GM20431 (cell line): ENCODE results near the gene GLRA1.
"Not testable (repeated sequence)": the region's sequence is repeated elsewhere in the genome, so short reads cannot be mapped to it uniquely, and the experiment has no call there.

Source experiments
- in situ Hi-C: fragments of 300-500 bp; cut with MseI, MboI; formaldehyde crosslinking; loops from one replicate; pipeline ENCODE4 v1.15.0; 2020; ENCODE audit warnings: low sequenced_read_pairs; ENCODE audit not compliant: unreplicated experiment

Gene GLRA1

DNA sequence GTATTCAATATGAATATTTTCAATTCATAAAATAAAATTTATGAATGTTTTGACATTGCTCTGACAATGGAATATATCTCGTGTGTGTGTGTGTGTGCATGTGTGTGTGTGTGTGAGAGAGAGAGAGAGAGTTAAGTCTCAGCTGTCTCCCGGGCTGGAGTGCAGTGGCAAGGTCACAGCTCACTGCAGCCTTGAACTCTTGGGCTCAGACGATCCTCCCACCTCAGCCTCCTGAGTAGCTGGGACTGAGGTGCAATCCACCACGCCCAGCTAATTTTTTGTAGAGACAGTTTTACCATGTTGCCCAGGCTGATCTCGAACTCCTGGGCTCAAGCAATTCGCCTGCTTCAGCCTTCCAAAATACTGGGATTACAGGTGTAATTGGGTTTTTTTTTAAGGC lies 136.8 kb downstream of the GLRA1 start:
- in situ Hi-C loops, result no loop called here

GRCh38 chr5:151786468-151786867 lies 138.2 kb downstream of the GLRA1 start:
- in situ Hi-C loops, result no loop called here

GRCh38 chr5:151784141-151784540 lies 140.5 kb downstream of the GLRA1 start:
- in situ Hi-C loops, result no loop called here

DNA sequence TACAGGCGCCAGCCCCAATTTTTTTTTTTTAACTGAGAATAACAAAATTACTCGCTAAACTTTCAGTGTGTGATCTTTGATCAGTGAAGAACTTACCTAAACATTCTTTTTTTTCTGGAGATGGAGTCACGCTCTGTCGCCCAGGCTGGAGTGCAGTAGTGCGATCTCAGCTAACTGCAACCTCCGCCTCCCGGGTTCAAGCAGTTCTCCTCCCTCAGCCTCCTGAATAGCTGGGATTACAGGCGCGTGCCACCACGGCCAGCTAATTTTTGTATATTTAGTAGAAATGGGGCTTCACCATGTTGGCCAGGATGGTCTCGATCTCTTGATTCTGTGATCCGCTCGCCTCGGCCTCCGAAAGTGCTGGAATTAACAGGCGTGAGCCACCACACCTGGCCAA lies 141.0 kb downstream of the GLRA1 start:
- in situ Hi-C loops, result not testable (repeated sequence)

DNA sequence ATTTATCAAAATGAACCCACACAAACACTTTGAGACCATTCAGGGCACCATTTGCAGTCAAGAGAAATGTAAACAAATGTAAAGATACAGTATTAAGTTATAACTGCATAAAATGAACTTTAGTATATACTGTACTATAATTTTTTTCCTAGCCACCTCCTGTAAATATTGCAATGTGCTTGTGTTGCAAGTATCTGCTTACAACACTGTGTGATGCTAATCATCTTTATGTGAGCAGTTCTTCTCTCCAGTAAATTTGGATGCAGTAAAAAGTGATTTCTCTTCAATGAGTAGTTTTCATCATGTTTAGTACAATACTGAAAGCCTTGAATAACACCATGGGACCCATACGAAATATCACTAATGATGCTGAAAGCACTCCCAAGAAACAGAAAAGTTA lies 143.4 kb downstream of the GLRA1 start:
- in situ Hi-C loops, result no loop called here

GRCh38 chr5:151780348-151780747 lies 144.3 kb downstream of the GLRA1 start:
- in situ Hi-C loops, result no loop called here

DNA sequence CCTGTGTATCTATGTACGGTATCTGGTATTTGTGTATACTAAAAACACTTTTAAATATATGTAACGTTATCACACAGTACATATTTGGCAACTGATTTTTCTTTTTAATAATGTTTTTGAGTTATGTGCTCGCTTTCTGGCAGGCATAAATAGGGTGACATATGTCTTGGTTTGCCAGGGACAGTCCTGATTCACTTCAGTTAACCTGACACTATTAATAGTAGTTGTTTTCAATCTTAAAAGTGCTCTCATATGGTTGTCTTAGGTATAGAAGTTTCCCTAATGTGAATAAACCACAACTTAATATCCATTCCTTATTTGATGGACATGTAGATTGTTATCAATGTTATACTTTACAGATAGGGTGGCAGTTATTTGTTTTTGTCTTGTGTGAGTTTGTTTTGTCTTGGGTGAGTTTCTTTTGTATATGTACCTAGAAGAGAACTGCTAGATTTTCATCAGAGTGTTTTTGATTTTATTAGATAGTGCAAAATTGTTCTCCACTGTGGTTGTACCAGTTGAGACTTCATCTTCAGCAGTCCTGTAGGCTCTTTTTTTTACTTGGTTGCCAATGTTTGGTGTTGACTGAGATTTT lies 145.0 kb downstream of the GLRA1 start:
- in situ Hi-C loops, result no loop called here

- in situ Hi-C loops, result no loop called here
These were observed 149.5 kb downstream of the GLRA1 start for GRCh38 chr5:151775025-151775606.

DNA sequence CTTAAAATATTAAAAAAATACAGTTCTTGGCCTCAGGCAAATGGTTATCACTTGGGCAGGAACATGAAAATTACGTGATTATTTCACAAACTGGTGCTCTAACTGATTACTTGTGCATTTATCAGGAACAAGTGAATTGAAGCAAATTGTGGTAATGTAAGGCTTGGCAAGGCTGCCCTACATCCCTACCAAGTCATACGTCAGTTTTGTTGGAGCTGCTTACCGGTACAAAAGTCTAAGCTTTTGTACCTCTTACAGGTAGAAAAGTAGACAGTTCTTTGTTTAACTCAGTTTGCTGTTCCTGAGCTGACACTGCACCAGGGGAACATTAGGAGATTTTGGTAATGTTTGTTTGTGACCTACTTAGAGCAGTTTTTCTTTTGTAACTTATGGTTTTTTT lies 150.7 kb downstream of the GLRA1 start:
- in situ Hi-C loops, result no loop called here

DNA sequence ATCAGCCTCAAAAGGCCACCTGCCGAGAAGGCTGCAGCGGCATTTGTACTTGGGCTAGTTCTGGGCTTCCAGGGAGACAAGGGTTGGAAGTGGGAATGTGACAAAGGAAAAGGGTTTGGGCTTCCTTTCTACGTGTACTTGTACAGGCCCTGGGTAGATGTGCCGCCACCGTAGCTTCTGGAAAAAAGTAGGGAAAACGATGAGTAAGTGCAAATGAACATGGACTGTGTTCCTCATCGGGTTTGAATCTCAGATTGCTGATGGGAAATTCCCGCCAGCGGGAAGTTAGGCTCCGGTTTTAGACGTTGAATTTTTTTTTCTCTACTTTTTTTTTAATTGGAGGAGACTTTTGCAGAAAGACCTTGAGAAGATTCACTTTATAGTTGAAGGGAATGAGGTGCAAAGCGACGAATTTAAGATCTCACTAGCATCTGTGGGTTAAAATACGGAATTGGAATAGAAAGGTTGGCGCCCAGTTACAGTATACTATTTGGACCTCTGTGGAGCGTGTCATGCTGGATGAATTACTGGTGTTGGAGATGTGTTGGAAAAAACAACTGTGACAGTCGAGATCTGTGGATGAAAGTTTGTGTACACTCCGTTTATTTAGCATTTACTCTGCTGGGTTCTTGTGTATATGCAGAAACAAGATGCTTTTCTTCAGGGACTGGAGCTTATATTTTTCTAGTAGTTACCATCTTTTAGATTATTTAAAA lies 151.6 kb downstream of the GLRA1 start:
- in situ Hi-C loops, result no loop called here
